Posterior cingulate gyrus (tissue), 11 donors: ENCODE results near the gene HMGB1.

ENCODE experiments used
- DNase-seq, 10 donors: peaks; one replicate each; pipeline versions ENCODE4 v3.0.0 to v3.0.0-alpha.2; 2020 to 2021; ENCODE audit warnings: mixed read lengths in 3 of 10
- intact Hi-C: fragments of 100-400 bp; cut with DNase I; formaldehyde crosslinking; loops from one replicate; pipeline ENCODE4 v1.15.1; 2023

Gene HMGB1

GRCh38 chr13:30435911-30436451, 29.8 kb downstream of the HMGB1 start:
- no peak for DNase-seq

GRCh38 chr13:30431269-30431940, 34.3 kb downstream of the HMGB1 start:
- intact Hi-C loops: no loop called here
- DNase-seq: no peak

More at GRCh38 chr13:30435911-30436451, 29.8 kb downstream of the HMGB1 start:
- intact Hi-C loops: no loop called here

GRCh38 chr13:30429721-30430694, 35.7 kb downstream of the HMGB1 start:
- intact Hi-C loops: no loop called here
- DNase-seq: no peak

- intact Hi-C loops: no loop called here
- DNase-seq: no peak
Observed at GRCh38 chr13:30429235-30429634, 36.5 kb downstream of the HMGB1 start.

- intact Hi-C loops: loop anchor here (2.0 kb wide), 1 partner anchor 41 kb away; the partner anchor contains the start of gene HMGB1
- no peak for DNase-seq
Observed at GRCh38 chr13:30423891-30424290, 41.8 kb downstream of the HMGB1 start.

GRCh38 chr13:30422054-30422839, 43.5 kb downstream of the HMGB1 start, which contains the start of gene UBE2L5:
UBE2L5 (plus strand) TSS chr13:30422493; CDS start chr13:30427991, 5,498 bp downstream.
- peak; percentile 57 to 96 (median 72) for DNase-seq
- intact Hi-C loops: loop anchor here (2.0 kb wide), 1 partner anchor 43 kb away; the partner anchor contains the start of gene HMGB1

- peak; percentile 33 to 94 (median 64) for DNase-seq
- intact Hi-C loops: loop anchor here (2.0 kb wide), 1 partner anchor 43 kb away; the partner anchor contains the start of gene HMGB1
Observed at GRCh38 chr13:30421093-30422053, 44.4 kb downstream of the HMGB1 start.

- intact Hi-C loops: no loop called here
- no peak for DNase-seq
Observed at GRCh38 chr13:30418717-30419459, 46.8 kb downstream of the HMGB1 start.

- DNase-seq: no peak
- intact Hi-C loops: no loop called here
Observed at GRCh38 chr13:30418075-30418716, 47.5 kb downstream of the HMGB1 start.

- intact Hi-C loops: no loop called here
- no peak for DNase-seq
Observed at GRCh38 chr13:30416471-30416870, 49.3 kb downstream of the HMGB1 start.

- intact Hi-C loops: no loop called here
- no peak for DNase-seq
Observed at GRCh38 chr13:30415430-30416030, 50.2 kb downstream of the HMGB1 start.

GRCh38 chr13:30413842-30414241, 51.9 kb downstream of the HMGB1 start:
- no peak for DNase-seq
- intact Hi-C loops: no loop called here

- intact Hi-C loops: no loop called here
- DNase-seq: no peak
Observed at GRCh38 chr13:30412346-30412745, 53.4 kb downstream of the HMGB1 start.

- intact Hi-C loops: no loop called here
- DNase-seq: no peak
Observed at GRCh38 chr13:30410705-30411125, 55.0 kb downstream of the HMGB1 start.

- intact Hi-C loops: no loop called here
- DNase-seq: peak in 1 of 10 donors; percentile 30
Observed at GRCh38 chr13:30409886-30410704, 55.6 kb downstream of the HMGB1 start.
